A673 (cell line): ENCODE results near the gene AP2B1.

ENCODE experiments used
- CTCF ChIP-seq: fragments of 300-800, 200-600 bp; sonication (generic); conservative IDR thresholded peaks from 2 replicates; pipeline ENCODE4 v1.5.1; 2017; ENCODE audit warnings: low read depth, mild to moderate bottlenecking, antibody characterized with exemption, low read length, moderate library complexity, mixed read lengths
- EZH2 ChIP-seq: fragments of 200-600 bp; sonication (generic); IDR thresholded peaks from 2 replicates; pipeline ENCODE4 v1.6.1; 2017; ENCODE audit warnings: borderline replicate concordance, low read depth, mild to moderate bottlenecking, mixed read lengths, antibody characterized with exemption, low read length; ENCODE audit not compliant: poor library complexity, severe bottlenecking

DNA sequence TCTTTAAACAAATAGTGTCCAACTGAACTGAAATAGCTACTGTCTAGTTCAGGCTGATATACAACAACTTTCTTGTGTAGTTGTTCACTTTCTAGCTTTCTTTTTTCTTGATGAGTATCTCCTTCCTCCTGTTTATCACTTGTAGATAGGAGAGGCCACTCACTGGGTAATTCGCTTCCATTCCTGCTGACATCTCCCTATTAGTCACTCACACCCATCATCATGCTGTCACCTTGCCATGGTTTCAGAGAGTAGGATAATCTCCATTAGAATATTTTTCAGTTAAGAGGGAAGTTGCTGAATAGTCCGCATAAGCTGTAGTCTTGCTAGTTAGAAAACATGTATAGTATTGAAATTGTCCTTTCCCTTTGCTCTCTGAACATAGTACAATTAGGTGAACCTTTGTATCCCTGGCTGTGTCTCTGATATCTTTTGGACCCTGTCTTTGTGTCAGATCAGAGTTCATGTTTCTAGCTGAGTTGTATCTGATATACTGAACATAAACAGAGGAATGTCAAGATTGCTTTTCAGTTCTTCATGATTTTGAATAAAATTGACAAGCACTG lies 79.9 kb downstream of the AP2B1 start:
- no peak for TF ChIP-seq EZH2
- no peak for TF ChIP-seq CTCF
